CD14-positive monocyte (primary cell): ENCODE data around the gene CAMTA1. TPM values are rescaled to one million over a fixed set of nuclear protein-coding genes. Genes with fewer than 3 reads are reported as not detected.

Experiments used
- DNase-seq, 3 donors: peaks; one replicate each; pipeline ENCODE4 v3.0.0-alpha.2; 2011 to 2022
- H2AFZ ChIP-seq: 2 replicates; pipeline ENCODE4 v1.6.0; 2012; ENCODE audit warnings: mild to moderate bottlenecking, low read depth, low read length, inconsistent platforms; ENCODE audit not compliant: insufficient read depth, poor library complexity, severe bottlenecking
- H3K27ac ChIP-seq, 2 donors: 1 replicate in 1 of 2; 2 replicates in 1 of 2; pipeline ENCODE4 v1.5.1; 2012 to 2013; ENCODE audit warnings: low read length in 2 of 2, control low read depth in 1 of 2, inconsistent platforms in 1 of 2, low read depth in 1 of 2, mild to moderate bottlenecking in 1 of 2
- H3K27me3 ChIP-seq, 2 donors: one replicate each; pipeline versions ENCODE4 v1.6.0 to v1.6.1; 2011 to 2013; ENCODE audit warnings: low read length in 2 of 2; ENCODE audit not compliant: control insufficient read depth in 2 of 2, insufficient read depth in 2 of 2
- H3K36me3 ChIP-seq, 2 donors: replicated peaks in 1 of 2; 1 replicate in 1 of 2; 2 replicates in 1 of 2; pipeline versions ENCODE4 v1.5.1 to v1.6.1; 2012 to 2013; ENCODE audit warnings: low read length in 2 of 2, control low read depth in 1 of 2, inconsistent platforms in 1 of 2, mild to moderate bottlenecking in 1 of 2; ENCODE audit not compliant: insufficient read depth in 2 of 2, control insufficient read depth in 1 of 2
- H3K4me1 ChIP-seq, 2 donors: 1 replicate in 1 of 2; 2 replicates in 1 of 2; pipeline versions ENCODE4 v1.5.1 to v1.6.1; 2012 to 2013; ENCODE audit warnings: low read length in 2 of 2, control low read depth in 1 of 2, inconsistent platforms in 1 of 2, mild to moderate bottlenecking in 1 of 2, moderate library complexity in 1 of 2; ENCODE audit not compliant: insufficient read depth in 2 of 2, control insufficient read depth in 1 of 2
- H3K4me2 ChIP-seq: replicated peaks from 2 replicates; pipeline ENCODE3; 2012; ENCODE audit warnings: low read length, moderate library complexity, mild to moderate bottlenecking; ENCODE audit not compliant: poor library complexity, severe bottlenecking; ENCODE audit errors: extremely low read depth
- H3K4me3 ChIP-seq, 3 experiments: fragments of 200-600 bp in 1 of 3; sonication (generic) in 1 of 3; replicated peaks in 1 of 3; 1 replicate in 2 of 3; 2 replicates in 1 of 3; pipeline ENCODE4 v1.5.1; 2011 to 2013; ENCODE audit warnings: low read length in 3 of 3, mild to moderate bottlenecking in 3 of 3, control low read depth in 2 of 3, low read depth in 2 of 3, inconsistent platforms in 1 of 3, moderate library complexity in 1 of 3
- H3K79me2 ChIP-seq: 2 replicates; pipeline ENCODE4 v1.6.0; 2012; ENCODE audit warnings: mild to moderate bottlenecking, control low read depth, inconsistent platforms, low read length, moderate library complexity; ENCODE audit not compliant: insufficient read depth
- H3K9ac ChIP-seq: 2 replicates; pipeline ENCODE4 v1.6.0; 2017; ENCODE audit warnings: low read length, mild to moderate bottlenecking; ENCODE audit not compliant: insufficient read depth, poor library complexity, severe bottlenecking
- H3K9me3 ChIP-seq, 2 donors: replicated peaks in 1 of 2; 1 replicate in 1 of 2; 2 replicates in 1 of 2; pipeline versions ENCODE4 v1.5.1 to v1.6.1; 2012 to 2013; ENCODE audit warnings: low read length in 2 of 2, control low read depth in 1 of 2; ENCODE audit not compliant: control insufficient read depth in 1 of 2, insufficient read depth in 1 of 2
- H4K20me1 ChIP-seq: 2 replicates; pipeline ENCODE4 v1.6.0; 2012; ENCODE audit warnings: mild to moderate bottlenecking, low read length, control low read depth, moderate library complexity; ENCODE audit not compliant: insufficient read depth
- H3K27ac Mint-ChIP-seq, 7 donors: one replicate each; pipeline ENCODE4 v1.8.0; 2020; ENCODE audit warnings: mild to moderate bottlenecking in 7 of 7, mixed read lengths in 7 of 7, moderate library complexity in 6 of 7, inconsistent platforms in 2 of 7
- H3K27me3 Mint-ChIP-seq, 3 donors: one replicate each; pipeline ENCODE4 v1.8.0; 2021 to 2022; ENCODE audit warnings: low read depth in 3 of 3, mild to moderate bottlenecking in 3 of 3, mixed read lengths in 3 of 3, moderate library complexity in 3 of 3, inconsistent platforms in 1 of 3
- H3K36me3 Mint-ChIP-seq, 2 donors: one replicate each; pipeline ENCODE4 v1.8.0; 2020; ENCODE audit warnings: mixed read lengths in 2 of 2, inconsistent platforms in 1 of 2, mild to moderate bottlenecking in 1 of 2
- H3K4me1 Mint-ChIP-seq: one replicate; pipeline ENCODE4 v1.8.0; 2020; ENCODE audit warnings: mild to moderate bottlenecking, mixed read lengths
- H3K4me3 Mint-ChIP-seq, 2 donors: one replicate each; pipeline ENCODE4 v1.8.0; 2020; ENCODE audit warnings: mild to moderate bottlenecking in 2 of 2, mixed read lengths in 2 of 2, moderate library complexity in 1 of 2
- H3K9me3 Mint-ChIP-seq, 7 donors: one replicate each; pipeline ENCODE4 v1.8.0; 2020 to 2022; ENCODE audit warnings: mixed read lengths in 7 of 7, mild to moderate bottlenecking in 6 of 7, moderate library complexity in 6 of 7, inconsistent platforms in 2 of 7
- CTCF ChIP-seq: fragments of 200-600 bp; IDR thresholded peaks from one replicate; pipeline ENCODE4 v1.8.0; 2022; ENCODE audit warnings: antibody characterized with exemption, mild to moderate bottlenecking
- WGBS: methylation state at CpG from one replicate; pipeline ENCODE4 v1.1.5; 2013; ENCODE audit warnings: missing lambda C conversion rate; ENCODE audit not compliant: insufficient coverage; 5-methylcytosine and 5-hydroxymethylcytosine counted together
- intact Hi-C, 2 donors: fragments of 100-400 bp; cut with micrococcal nuclease; formaldehyde crosslinking; loops; one replicate each; pipeline versions ENCODE4 v1.15.0 to v1.15.1; 2023
- polyA plus RNA-seq, 3 donors: library from polyadenylated mRNA; depleted of rRNA in 1 of 3; unstranded in 2 of 3; stranded (reverse) in 1 of 3; fragments of 300-500 nt in 2 of 3; fragments of >200 nt in 1 of 3; fragmentation: Illumina TruSeq in 2 of 3; gene quantifications; 1 replicate in 2 of 3; 2 replicates in 1 of 3; pipeline ENCODE4 v1.2.3, GENCODE V29; 2012 to 2021

Gene CAMTA1
- polyA plus RNA-seq, 3 donors, result 52.0 to 89.6 (median 78.3) TPM

DNA sequence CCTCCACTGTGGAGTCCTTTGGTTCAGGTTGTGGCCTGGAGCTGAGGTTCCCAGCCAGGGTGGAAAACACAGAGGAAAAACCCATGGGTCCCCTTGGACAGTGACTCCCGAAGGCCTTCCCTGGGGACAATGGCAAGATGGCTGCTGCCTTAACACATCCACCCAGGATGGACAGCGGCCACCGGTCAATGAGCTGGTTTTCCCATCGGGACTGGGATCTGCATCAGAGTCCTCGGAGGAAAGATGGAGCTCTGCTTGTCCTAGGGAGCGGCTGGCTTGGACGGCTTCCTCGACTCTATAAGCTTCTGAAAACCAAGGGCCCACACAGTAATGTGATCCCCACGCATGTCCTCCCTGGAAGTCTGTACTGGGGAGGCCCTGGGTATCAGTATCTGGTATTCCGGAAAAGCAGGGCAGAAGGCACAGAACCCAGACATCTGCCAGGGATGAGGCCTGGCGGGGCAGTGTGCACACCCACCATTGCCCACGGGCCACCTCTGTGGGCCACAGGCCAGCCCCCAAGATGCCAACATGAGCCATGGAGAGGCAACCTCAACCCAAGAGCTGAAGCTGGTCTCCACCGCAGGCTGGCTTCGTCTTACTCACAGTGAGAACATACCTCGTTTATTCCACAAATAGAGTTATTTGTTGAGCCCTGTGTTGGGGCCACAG lies 891.2 kb downstream of the CAMTA1 start:
- Mint-ChIP-seq H3K27me3 (peaks cover 6 to 26% (median 15%) of the 10 kb centered on the region in 3 donors), H3K4me3 (no peak overlapping the region), H3K4me1 (peaks cover 2% of the 10 kb centered on the region), H3K9me3 (peaks cover 0 to 2% (median 0%) of the 10 kb centered on the region in 7 donors), H3K27ac (no peak overlapping the region), H3K36me3 (no peaks in the 10 kb centered on the region)
- Histone ChIP-seq H3K27ac (no peak overlapping the region), H3K36me3 (no peaks in the 10 kb centered on the region), H4K20me1 (no peaks in the 10 kb centered on the region), H2AFZ (no peak overlapping the region), H3K4me2 (no peak overlapping the region), H3K4me1 (peaks cover 10 to 16% of the 10 kb centered on the region in 2 donors), H3K9ac (no peak overlapping the region), H3K9me3 (no peaks in the 10 kb centered on the region), H3K4me3 (no peak overlapping the region), H3K79me2 (no peaks in the 10 kb centered on the region), H3K27me3 (peaks cover 0 to 12% of the 10 kb centered on the region in 2 donors)
- TF ChIP-seq CTCF, result no peak
- no peak for DNase-seq
- WGBS, result 88% methylated on average over 13 of the region's 15 CpGs
- intact Hi-C loops, result no loop called here

DNA sequence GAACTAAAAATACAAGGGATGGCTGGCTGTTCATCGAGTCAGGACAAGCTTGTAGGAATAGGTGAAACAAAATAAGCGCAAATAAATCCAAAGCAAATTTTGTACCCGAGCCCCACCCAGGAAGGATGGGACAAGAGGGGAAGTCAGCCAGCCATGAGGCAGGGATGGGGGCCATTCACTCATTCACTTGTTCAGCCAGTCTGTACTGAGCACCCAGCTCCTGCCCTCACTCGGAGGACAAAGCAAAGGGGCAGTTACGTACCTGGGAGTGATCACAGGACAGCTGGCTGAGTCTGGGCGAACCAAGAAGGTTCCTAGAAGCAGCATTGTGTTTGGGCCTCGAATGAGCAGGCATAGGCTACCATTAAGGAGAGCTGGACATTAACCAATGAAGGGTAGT lies 891.9 kb downstream of the CAMTA1 start:
- Histone ChIP-seq H3K27ac (no peak overlapping the region), H3K4me1 (peaks cover 10 to 16% of the 10 kb centered on the region in 2 donors), H3K27me3 (peaks cover 0 to 15% of the 10 kb centered on the region in 2 donors), H3K79me2 (no peaks in the 10 kb centered on the region), H3K4me2 (no peak overlapping the region), H4K20me1 (no peaks in the 10 kb centered on the region), H3K4me3 (no peak overlapping the region), H3K9me3 (no peaks in the 10 kb centered on the region), H2AFZ (no peak overlapping the region), H3K36me3 (no peaks in the 10 kb centered on the region), H3K9ac (no peak overlapping the region)
- intact Hi-C loops, result no loop called here
- Mint-ChIP-seq H3K4me3 (no peak overlapping the region), H3K36me3 (no peaks in the 10 kb centered on the region), H3K4me1 (peaks cover 2% of the 10 kb centered on the region), H3K9me3 (peaks cover 0 to 2% (median 0%) of the 10 kb centered on the region in 7 donors), H3K27ac (no peak overlapping the region), H3K27me3 (peaks cover 6 to 29% (median 19%) of the 10 kb centered on the region in 3 donors)
- no peak for TF ChIP-seq CTCF
- no peak for DNase-seq
- 84% methylated on average over 6 of the region's 7 CpGs for WGBS
